HEK293 (cell line): ENCODE data around the gene ODAD3.
A peak's percentile ranks its signal among the peaks of the same experiment; 100 is the strongest.

ENCODE experiments used
- CTCF ChIA-PET: fragments of 350-600 bp; formaldehyde crosslinking; extraction: SDS; loops from one replicate; lab custom pipeline; 2021; ENCODE audit warnings: antibody characterized with exemption; lab: Yijun Ruan, JAX
- POLR2A ChIA-PET: fragments of 300-600 bp; formaldehyde crosslinking; extraction: SDS; loops from one replicate; lab custom pipeline; 2020; ENCODE audit warnings: antibody characterized with exemption, inconsistent platforms; lab: Yijun Ruan, JAX
- H3K27ac ChIP-seq: fragments of 200-500 bp; sonication (Bioruptor generic); 2 replicates; pipeline ENCODE4 v1.5.1; 2014; ENCODE audit warnings: low read depth, low read length, control low read depth, inconsistent platforms; ENCODE audit errors: extremely low read depth
- H3K36me3 ChIP-seq, 2 experiments: fragments of 200-500 bp in 1 of 2; sonication (Bioruptor generic) in 1 of 2; 1 replicate in 1 of 2; 2 replicates in 1 of 2; pipeline ENCODE4 v1.5.1; 2014 to 2017; ENCODE audit warnings: inconsistent platforms in 2 of 2, low read length in 2 of 2; ENCODE audit not compliant: control insufficient read depth in 2 of 2, insufficient read depth in 1 of 2
- H3K4me1 ChIP-seq: fragments of 200-500 bp; sonication (Bioruptor generic); 2 replicates; pipeline ENCODE4 v1.5.1; 2014; ENCODE audit warnings: mild to moderate bottlenecking, low read length, inconsistent platforms; ENCODE audit not compliant: control insufficient read depth, insufficient read depth
- H3K4me3 ChIP-seq: 2 replicates; pipeline ENCODE4 v1.5.1; 2011; ENCODE audit warnings: low read depth, mild to moderate bottlenecking, control low read depth, low read length, moderate library complexity
- H3K9me3 ChIP-seq: fragments of 200-500 bp; sonication (Bioruptor generic); 2 replicates; pipeline ENCODE4 v1.5.1; 2014; ENCODE audit warnings: low read depth, low read length, inconsistent platforms; ENCODE audit not compliant: control insufficient read depth, insufficient read depth
- EGR2 ChIP-seq: fragments of 450-650 bp; formaldehyde crosslinking; IDR thresholded peaks from 2 replicates; pipeline ENCODE4 v1.5.1; 2016; ENCODE audit warnings: low read depth, missing biosample characterization, missing genetic modification characterization
- HOXA7 ChIP-seq: sonication (generic); formaldehyde crosslinking; IDR thresholded peaks from 2 replicates; pipeline ENCODE4 v1.8.1; 2022; ENCODE audit warnings: missing genetic modification reagents, borderline replicate concordance
- RBAK ChIP-seq: fragments of 450-650 bp; formaldehyde crosslinking; IDR thresholded peaks from 2 replicates; pipeline ENCODE4 v1.5.1; 2016; ENCODE audit warnings: missing biosample characterization, missing genetic modification characterization
- YY1 ChIP-seq: fragments of 450-650 bp; formaldehyde crosslinking; IDR thresholded peaks from 2 replicates; pipeline ENCODE4 v1.5.1; 2018; ENCODE audit warnings: missing biosample characterization, missing genetic modification characterization
- ZBTB48 ChIP-seq: fragments of 450-650 bp; formaldehyde crosslinking; IDR thresholded peaks from 2 replicates; pipeline ENCODE4 v1.5.1; 2016; ENCODE audit warnings: missing biosample characterization, missing genetic modification characterization
- ZFP37 ChIP-seq: fragments of 450-650 bp; formaldehyde crosslinking; IDR thresholded peaks from 2 replicates; pipeline ENCODE4 v1.5.1; 2016; ENCODE audit warnings: missing biosample characterization, missing genetic modification characterization
- ZFP41 ChIP-seq: fragments of 450-650 bp; formaldehyde crosslinking; IDR thresholded peaks from 2 replicates; pipeline ENCODE4 v1.5.1; 2016; ENCODE audit warnings: missing biosample characterization, missing genetic modification characterization, borderline replicate concordance
- ZNF121 ChIP-seq: fragments of 450-650 bp; formaldehyde crosslinking; IDR thresholded peaks from 2 replicates; pipeline ENCODE4 v1.5.1; 2016; ENCODE audit warnings: missing biosample characterization, missing genetic modification characterization
- ZNF514 ChIP-seq: fragments of 450-650 bp; formaldehyde crosslinking; IDR thresholded peaks from 2 replicates; pipeline ENCODE4 v1.5.1; 2016; ENCODE audit warnings: missing biosample characterization, missing genetic modification characterization
- ZNF600 ChIP-seq: fragments of 450-650 bp; formaldehyde crosslinking; IDR thresholded peaks from 2 replicates; pipeline ENCODE4 v1.5.1; 2016; ENCODE audit warnings: missing biosample characterization, missing genetic modification characterization
- ZNF664 ChIP-seq: fragments of 450-650 bp; formaldehyde crosslinking; IDR thresholded peaks from 2 replicates; pipeline ENCODE4 v1.5.1; 2016; ENCODE audit warnings: missing biosample characterization, missing genetic modification characterization
- ZNF747 ChIP-seq: fragments of 450-650 bp; formaldehyde crosslinking; IDR thresholded peaks from 2 replicates; pipeline ENCODE4 v1.5.1; 2016; ENCODE audit warnings: missing biosample characterization, missing genetic modification characterization
- TF ChIP-seq, protein P1 (sequence below): fragments of 450-650 bp; formaldehyde crosslinking; IDR thresholded peaks from 2 replicates; pipeline ENCODE4 v1.5.1; 2016; ENCODE audit warnings: missing biosample characterization, missing genetic modification characterization
- TF ChIP-seq, protein P2 (sequence below): fragments of 450-650 bp; formaldehyde crosslinking; IDR thresholded peaks from 2 replicates; pipeline ENCODE4 v1.5.1; 2016; ENCODE audit warnings: missing biosample characterization, missing genetic modification characterization
- TF ChIP-seq, protein P3 (sequence below): fragments of 450-650 bp; formaldehyde crosslinking; IDR thresholded peaks from 2 replicates; pipeline ENCODE4 v1.5.1; 2016; ENCODE audit warnings: missing biosample characterization, missing genetic modification characterization
- TF ChIP-seq, protein P4 (sequence below): fragments of 450-650 bp; IDR thresholded peaks from 2 replicates; pipeline ENCODE4 v1.5.1; 2018; ENCODE audit warnings: missing biosample characterization, mild to moderate bottlenecking, missing genetic modification characterization
- TF ChIP-seq, protein P5 (sequence below): fragments of 450-650 bp; formaldehyde crosslinking; IDR thresholded peaks from 2 replicates; pipeline ENCODE4 v1.5.1; 2016; ENCODE audit warnings: missing biosample characterization, missing genetic modification characterization, borderline replicate concordance
- TF ChIP-seq, protein P6 (sequence below): fragments of 450-650 bp; formaldehyde crosslinking; IDR thresholded peaks from 2 replicates; pipeline ENCODE4 v1.5.1; 2017; ENCODE audit warnings: missing biosample characterization, missing genetic modification characterization
- TF ChIP-seq, protein P7 (sequence below): fragments of 450-650 bp; formaldehyde crosslinking; IDR thresholded peaks from 2 replicates; pipeline ENCODE4 v1.5.1; 2016; ENCODE audit warnings: missing biosample characterization, missing genetic modification characterization

Gene ODAD3

DNA sequence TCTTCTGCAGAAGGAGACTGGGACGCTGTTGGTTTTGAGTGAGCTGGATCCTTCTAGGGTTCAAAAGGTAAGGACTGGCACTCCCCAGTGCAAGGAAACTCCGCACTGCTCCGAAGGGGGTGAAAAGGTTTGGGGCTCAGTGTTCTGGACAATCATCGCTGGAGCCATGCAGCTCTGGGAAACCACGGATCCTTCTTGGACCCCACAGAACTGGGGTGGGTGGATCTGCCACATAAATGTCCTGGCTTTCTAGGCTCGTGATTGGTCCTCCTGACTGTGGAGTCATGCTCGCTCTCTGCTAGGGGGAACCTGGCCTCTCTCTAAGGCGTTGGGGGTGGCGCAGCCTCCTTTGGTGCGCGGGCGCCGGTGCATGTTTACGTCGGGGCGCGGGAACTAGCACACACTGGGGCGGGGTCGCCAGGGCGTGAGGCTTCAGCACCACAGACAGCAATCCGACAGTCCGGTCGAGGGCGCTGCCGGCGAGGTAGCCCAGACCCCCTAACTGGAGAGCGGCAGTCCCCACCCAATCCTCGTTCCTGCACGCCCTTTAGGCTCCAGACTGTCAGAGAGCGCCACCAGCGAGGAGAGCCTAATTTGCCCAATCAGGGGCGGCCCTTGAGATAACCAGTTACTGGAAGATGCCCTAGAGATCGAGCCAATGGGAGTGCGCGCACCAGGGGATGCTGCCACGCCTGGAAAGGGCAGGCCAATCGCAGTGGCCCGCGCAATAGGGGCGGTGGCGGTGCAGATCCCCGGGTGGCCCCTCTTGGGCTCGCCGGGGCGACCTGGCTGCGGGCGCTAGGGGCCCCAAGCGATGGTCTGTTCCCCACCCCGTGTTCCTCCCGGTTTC, 46.8 kb upstream of the ODAD3 start:
- POLR2A ChIA-PET: interaction anchor here (0.7 to 2.1 kb wide), 6 partner anchors 46 to 356 kb away, joined by 3 to 13 read pairs (median 8); partner anchors contain the start of genes ODAD3, PRKCSH and SWSAP1
- peak overlapping the region; percentile 33; the same call in 1 of the 2 replicates for H3K27ac ChIP-seq
- TF ChIP-seq, protein P1, sequence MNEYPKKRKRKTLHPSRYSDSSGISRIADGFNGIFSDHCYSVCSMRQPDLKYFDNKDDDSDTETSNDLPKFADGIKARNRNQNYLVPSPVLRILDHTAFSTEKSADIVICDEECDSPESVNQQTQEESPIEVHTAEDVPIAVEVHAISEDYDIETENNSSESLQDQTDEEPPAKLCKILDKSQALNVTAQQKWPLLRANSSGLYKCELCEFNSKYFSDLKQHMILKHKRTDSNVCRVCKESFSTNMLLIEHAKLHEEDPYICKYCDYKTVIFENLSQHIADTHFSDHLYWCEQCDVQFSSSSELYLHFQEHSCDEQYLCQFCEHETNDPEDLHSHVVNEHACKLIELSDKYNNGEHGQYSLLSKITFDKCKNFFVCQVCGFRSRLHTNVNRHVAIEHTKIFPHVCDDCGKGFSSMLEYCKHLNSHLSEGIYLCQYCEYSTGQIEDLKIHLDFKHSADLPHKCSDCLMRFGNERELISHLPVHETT (tag by site-specific recombination): no peak
- TF ChIP-seq HOXA7 (CRISPR knock-in tag) (no peak), ZNF514 (tag by site-specific recombination) (no peak), ZBTB48 (no peak), ZNF664 (tag by site-specific recombination) (no peak), ZNF747 (tag by site-specific recombination) (no peak), ZFP41 (tag by site-specific recombination) (no peak), EGR2 (no peak), ZFP37 (tag by site-specific recombination) (no peak), ZNF121 (tag by site-specific recombination) (no peak), RBAK (tag by site-specific recombination) (no peak), ZNF600 (tag by site-specific recombination) (peak; percentile 76), YY1 (tag by site-specific recombination) (no peak)
- TF ChIP-seq, protein P2, sequence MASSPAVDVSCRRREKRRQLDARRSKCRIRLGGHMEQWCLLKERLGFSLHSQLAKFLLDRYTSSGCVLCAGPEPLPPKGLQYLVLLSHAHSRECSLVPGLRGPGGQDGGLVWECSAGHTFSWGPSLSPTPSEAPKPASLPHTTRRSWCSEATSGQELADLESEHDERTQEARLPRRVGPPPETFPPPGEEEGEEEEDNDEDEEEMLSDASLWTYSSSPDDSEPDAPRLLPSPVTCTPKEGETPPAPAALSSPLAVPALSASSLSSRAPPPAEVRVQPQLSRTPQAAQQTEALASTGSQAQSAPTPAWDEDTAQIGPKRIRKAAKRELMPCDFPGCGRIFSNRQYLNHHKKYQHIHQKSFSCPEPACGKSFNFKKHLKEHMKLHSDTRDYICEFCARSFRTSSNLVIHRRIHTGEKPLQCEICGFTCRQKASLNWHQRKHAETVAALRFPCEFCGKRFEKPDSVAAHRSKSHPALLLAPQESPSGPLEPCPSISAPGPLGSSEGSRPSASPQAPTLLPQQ: no peak
- TF ChIP-seq, protein P3, sequence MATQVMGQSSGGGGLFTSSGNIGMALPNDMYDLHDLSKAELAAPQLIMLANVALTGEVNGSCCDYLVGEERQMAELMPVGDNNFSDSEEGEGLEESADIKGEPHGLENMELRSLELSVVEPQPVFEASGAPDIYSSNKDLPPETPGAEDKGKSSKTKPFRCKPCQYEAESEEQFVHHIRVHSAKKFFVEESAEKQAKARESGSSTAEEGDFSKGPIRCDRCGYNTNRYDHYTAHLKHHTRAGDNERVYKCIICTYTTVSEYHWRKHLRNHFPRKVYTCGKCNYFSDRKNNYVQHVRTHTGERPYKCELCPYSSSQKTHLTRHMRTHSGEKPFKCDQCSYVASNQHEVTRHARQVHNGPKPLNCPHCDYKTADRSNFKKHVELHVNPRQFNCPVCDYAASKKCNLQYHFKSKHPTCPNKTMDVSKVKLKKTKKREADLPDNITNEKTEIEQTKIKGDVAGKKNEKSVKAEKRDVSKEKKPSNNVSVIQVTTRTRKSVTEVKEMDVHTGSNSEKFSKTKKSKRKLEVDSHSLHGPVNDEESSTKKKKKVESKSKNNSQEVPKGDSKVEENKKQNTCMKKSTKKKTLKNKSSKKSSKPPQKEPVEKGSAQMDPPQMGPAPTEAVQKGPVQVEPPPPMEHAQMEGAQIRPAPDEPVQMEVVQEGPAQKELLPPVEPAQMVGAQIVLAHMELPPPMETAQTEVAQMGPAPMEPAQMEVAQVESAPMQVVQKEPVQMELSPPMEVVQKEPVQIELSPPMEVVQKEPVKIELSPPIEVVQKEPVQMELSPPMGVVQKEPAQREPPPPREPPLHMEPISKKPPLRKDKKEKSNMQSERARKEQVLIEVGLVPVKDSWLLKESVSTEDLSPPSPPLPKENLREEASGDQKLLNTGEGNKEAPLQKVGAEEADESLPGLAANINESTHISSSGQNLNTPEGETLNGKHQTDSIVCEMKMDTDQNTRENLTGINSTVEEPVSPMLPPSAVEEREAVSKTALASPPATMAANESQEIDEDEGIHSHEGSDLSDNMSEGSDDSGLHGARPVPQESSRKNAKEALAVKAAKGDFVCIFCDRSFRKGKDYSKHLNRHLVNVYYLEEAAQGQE (tag by site-specific recombination): peak; percentile 97
- TF ChIP-seq, protein P4, sequence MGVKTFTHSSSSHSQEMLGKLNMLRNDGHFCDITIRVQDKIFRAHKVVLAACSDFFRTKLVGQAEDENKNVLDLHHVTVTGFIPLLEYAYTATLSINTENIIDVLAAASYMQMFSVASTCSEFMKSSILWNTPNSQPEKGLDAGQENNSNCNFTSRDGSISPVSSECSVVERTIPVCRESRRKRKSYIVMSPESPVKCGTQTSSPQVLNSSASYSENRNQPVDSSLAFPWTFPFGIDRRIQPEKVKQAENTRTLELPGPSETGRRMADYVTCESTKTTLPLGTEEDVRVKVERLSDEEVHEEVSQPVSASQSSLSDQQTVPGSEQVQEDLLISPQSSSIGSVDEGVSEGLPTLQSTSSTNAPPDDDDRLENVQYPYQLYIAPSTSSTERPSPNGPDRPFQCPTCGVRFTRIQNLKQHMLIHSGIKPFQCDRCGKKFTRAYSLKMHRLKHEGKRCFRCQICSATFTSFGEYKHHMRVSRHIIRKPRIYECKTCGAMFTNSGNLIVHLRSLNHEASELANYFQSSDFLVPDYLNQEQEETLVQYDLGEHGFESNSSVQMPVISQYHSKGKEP: no peak
- TF ChIP-seq, protein P5, sequence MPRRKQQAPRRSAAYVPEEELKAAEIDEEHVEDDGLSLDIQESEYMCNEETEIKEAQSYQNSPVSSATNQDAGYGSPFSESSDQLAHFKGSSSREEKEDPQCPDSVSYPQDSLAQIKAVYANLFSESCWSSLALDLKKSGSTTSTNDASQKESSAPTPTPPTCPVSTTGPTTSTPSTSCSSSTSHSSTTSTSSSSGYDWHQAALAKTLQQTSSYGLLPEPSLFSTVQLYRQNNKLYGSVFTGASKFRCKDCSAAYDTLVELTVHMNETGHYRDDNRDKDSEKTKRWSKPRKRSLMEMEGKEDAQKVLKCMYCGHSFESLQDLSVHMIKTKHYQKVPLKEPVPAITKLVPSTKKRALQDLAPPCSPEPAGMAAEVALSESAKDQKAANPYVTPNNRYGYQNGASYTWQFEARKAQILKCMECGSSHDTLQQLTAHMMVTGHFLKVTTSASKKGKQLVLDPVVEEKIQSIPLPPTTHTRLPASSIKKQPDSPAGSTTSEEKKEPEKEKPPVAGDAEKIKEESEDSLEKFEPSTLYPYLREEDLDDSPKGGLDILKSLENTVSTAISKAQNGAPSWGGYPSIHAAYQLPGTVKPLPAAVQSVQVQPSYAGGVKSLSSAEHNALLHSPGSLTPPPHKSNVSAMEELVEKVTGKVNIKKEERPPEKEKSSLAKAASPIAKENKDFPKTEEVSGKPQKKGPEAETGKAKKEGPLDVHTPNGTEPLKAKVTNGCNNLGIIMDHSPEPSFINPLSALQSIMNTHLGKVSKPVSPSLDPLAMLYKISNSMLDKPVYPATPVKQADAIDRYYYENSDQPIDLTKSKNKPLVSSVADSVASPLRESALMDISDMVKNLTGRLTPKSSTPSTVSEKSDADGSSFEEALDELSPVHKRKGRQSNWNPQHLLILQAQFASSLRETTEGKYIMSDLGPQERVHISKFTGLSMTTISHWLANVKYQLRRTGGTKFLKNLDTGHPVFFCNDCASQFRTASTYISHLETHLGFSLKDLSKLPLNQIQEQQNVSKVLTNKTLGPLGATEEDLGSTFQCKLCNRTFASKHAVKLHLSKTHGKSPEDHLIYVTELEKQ (tag by site-specific recombination): no peak
- TF ChIP-seq, protein P6, sequence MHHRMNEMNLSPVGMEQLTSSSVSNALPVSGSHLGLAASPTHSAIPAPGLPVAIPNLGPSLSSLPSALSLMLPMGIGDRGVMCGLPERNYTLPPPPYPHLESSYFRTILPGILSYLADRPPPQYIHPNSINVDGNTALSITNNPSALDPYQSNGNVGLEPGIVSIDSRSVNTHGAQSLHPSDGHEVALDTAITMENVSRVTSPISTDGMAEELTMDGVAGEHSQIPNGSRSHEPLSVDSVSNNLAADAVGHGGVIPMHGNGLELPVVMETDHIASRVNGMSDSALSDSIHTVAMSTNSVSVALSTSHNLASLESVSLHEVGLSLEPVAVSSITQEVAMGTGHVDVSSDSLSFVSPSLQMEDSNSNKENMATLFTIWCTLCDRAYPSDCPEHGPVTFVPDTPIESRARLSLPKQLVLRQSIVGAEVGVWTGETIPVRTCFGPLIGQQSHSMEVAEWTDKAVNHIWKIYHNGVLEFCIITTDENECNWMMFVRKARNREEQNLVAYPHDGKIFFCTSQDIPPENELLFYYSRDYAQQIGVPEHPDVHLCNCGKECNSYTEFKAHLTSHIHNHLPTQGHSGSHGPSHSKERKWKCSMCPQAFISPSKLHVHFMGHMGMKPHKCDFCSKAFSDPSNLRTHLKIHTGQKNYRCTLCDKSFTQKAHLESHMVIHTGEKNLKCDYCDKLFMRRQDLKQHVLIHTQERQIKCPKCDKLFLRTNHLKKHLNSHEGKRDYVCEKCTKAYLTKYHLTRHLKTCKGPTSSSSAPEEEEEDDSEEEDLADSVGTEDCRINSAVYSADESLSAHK: no peak
- TF ChIP-seq, protein P7, sequence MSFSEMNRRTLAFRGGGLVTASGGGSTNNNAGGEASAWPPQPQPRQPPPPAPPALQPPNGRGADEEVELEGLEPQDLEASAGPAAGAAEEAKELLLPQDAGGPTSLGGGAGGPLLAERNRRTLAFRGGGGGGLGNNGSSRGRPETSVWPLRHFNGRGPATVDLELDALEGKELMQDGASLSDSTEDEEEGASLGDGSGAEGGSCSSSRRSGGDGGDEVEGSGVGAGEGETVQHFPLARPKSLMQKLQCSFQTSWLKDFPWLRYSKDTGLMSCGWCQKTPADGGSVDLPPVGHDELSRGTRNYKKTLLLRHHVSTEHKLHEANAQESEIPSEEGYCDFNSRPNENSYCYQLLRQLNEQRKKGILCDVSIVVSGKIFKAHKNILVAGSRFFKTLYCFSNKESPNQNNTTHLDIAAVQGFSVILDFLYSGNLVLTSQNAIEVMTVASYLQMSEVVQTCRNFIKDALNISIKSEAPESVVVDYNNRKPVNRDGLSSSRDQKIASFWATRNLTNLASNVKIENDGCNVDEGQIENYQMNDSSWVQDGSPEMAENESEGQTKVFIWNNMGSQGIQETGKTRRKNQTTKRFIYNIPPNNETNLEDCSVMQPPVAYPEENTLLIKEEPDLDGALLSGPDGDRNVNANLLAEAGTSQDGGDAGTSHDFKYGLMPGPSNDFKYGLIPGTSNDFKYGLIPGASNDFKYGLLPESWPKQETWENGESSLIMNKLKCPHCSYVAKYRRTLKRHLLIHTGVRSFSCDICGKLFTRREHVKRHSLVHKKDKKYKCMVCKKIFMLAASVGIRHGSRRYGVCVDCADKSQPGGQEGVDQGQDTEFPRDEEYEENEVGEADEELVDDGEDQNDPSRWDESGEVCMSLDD (tag by site-specific recombination): no peak

More for the DNA sequence above, 46.8 kb upstream of the ODAD3 start:
- H3K9me3 ChIP-seq: no peaks in the 10 kb centered on the region
- CTCF ChIA-PET: interaction anchor here (0.6 to 3.4 kb wide), 43 partner anchors 9 to 1569 kb away, joined by 3 to 42 read pairs (median 4); partner anchors contain the start of genes CCDC159, EPOR, RAB3D and SWSAP1
- no peaks in the 10 kb centered on the region for H3K4me1 ChIP-seq
- H3K36me3 ChIP-seq: peaks cover 0 to 8% of the 10 kb centered on the region in 2 experiments; a peak in 2 of 3 replicates
- peak overlapping the region; percentile 28 for H3K4me3 ChIP-seq
